HPDE6-E6E7 (cell line): ENCODE results near the gene SMKR1.
"Not testable (repeated sequence)": the region's sequence is repeated elsewhere in the genome, so short reads cannot be mapped to it uniquely, and the experiment has no call there.

ENCODE experiments used
- DNase-seq: peaks from one replicate; pipeline ENCODE4 v3.0.0; 2011; ENCODE audit warnings: missing footprints; ENCODE audit errors: extremely low spot score

SMKR1 gene

DNA sequence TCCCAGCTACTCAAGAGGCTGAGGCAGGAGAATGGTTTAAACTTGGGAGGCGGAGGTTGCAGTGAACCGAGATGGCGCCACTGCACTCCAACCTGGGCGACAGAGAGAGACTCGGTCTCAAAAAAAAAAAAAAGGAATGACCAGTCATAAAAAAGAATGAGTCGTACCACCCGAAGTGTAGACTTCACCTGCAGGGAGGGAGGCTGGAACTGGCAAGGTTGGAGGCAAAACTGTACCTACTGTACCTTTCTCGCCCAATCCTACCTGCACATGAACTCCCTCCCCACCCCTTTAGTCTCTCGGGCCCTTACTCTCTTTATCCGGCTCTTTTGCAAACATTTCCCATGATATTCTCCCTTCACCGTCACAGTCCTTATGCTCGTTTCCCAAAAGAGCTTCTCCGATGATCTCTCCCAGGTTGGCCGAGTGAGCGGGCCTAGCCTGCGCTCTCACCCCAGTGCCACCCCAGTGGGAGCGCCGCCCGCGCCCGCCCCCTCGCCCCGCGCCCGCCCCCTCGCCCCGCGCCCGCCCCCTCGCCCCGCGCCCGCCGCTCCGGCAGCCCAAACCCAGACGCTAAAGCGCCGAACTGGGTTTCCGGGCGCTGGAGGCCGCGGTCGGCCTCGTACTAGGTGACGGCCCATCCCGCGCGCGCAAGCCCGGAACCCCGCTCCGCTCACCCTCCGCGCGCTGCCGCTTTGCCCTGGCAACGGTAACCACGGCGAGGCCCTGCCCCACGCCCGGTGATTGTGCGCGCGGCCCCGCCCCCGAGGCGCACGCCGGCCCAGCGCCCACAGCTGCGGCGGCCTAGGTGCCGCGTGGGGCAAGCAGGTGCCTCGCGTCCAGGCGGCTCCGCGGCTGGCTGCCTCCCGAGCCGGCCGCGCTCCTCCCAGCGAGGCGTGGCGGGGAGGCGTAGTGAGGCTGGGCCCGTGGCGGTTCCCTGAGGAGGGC lies at the start of gene SMKR1:
Gene SMKR1 (plus strand): TSS at position 772 of the 948 bp plus-strand sequence. CDS start 294 bp downstream, outside the sequence.
- peak; percentile 69 for DNase-seq

DNA sequence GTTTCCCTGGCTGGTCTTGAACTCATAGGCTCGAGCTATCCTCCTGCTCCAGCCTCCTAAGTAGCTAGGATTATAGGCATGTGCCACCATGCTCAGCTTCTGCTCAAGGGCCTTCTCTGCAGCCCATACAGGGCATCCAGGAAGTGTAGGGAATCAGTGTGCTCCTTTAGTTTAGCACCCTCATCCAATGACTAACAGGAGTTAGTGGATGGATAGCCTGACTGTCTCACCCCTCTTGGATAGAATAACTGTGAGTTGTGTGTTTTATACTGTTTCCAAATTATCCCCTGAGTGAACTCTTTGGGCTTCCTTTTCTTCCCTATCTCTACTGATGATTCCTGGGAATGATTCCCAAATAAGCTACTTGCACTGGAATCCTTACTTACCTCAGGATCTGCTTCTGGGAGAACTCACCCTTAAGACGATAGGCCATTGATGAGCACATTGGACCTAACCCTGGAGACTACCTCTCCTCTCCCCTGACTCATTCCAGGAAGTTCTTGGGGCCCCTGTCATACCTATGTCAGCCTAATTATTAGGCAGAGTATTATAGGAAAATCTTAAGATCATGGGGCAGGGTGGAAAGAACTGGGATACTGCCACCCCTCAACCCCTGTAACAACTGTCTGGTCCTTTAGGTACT lies 49.6 kb upstream of the SMKR1 start:
- DNase-seq = peak; percentile 62

DNA sequence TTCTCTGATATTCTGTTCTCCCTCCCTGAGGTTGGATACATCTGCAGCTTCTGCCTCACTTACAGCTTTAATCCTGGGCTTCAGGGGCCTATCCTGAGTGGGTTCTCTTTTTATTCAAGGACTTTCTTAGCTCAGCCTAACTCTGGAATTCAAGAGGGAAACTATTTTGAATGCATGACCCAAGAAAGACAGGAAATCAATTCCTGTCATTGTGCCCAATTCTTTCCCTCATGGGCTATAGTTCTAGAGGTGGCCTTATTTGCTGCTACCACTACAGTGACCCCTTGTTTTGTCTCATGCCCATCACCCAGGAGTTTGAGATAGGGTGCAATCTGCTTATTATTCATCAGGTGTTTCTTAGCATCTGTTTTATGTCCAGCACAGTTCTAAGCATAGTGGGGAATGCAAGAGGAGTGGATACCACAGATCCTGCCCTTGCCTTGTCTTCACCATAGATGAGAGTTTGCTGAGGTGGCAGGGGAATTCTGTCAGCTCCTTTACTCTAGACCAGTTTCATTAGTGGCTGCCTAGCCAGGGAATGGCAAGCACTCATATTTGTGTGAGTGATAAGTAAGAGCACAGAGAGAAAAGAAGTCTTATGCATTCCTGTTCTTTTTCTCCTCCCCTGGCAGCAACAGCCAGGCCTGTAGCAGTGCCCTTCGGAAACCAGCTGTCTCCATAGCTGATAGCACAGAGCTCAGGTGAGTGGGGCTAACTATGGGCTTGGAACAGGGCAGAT lies 48.7 kb upstream of the SMKR1 start:
- DNase-seq = no peak

DNA sequence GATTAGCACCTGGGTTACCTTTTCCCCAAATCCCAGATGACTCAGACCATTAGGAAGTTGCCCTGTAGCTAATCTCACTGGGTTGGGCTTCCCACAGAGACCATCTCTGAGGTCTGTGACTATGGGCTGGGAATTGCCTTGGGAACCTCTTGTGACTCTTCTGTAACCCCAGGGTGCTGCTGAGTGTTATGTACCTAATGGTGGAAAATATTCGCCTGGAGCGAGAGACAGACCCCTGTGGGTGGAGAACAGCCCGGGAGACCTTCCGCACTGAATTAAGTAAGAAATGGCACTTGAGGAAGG lies 48.1 kb upstream of the SMKR1 start:
- DNase-seq = no peak

DNA sequence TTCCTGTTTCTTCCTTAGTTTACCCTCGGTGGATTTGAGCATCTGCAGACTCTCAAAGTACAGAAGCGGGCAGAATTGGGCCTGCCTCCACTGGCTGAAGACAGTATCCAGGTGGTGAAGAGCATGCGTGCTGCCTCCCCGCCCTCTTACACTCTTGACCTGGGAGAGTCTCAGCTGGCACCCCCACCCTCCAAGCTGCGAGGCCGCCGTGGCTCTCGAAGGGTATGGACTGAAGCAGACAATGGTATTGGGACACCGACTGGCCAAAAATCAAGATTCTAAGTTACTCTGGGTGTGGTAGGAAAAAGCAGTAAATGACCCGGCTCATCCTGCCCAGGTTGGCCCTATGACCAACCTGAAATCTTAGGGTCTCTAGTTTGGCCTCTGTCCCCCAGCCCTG lies 45.9 kb upstream of the SMKR1 start:
- DNase-seq = no peak

DNA sequence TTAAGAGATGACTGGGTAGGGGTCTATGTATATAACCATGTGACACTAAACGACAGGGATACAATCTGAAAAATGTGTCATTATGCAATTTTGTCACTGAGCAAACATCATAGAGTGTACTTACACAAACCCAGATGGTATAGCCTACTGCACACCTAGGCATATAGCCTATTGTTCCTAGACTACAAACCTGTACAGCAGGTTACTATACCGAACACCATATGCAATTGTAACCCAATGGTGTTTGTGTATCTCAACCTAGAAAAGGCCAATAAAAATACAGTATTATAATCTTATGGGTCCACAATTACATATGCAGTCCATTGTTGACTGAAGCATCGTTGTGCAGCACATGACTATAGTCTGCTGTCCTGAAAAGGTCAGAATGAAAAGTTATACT lies 45.2 kb upstream of the SMKR1 start:
- no peak for DNase-seq

DNA sequence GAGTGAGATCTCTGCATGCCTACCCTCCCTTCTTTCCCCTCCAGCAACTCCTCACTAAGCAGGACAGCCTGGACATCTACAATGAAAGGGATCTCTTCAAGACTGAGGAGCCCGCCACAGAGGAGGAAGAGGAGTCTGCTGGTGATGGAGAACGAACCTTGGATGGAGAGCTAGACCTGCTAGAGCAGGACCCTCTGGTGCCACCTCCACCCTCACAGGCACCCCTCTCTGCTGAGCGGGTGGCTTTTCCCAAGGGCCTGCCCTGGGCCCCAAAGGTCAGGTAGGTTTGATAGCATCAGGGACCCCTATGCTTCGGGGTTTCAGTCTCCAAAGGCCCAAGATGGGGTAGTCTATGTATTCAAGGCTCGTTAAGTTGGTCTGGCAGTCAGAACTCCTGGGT lies 44.2 kb upstream of the SMKR1 start:
- DNase-seq = no peak

DNA sequence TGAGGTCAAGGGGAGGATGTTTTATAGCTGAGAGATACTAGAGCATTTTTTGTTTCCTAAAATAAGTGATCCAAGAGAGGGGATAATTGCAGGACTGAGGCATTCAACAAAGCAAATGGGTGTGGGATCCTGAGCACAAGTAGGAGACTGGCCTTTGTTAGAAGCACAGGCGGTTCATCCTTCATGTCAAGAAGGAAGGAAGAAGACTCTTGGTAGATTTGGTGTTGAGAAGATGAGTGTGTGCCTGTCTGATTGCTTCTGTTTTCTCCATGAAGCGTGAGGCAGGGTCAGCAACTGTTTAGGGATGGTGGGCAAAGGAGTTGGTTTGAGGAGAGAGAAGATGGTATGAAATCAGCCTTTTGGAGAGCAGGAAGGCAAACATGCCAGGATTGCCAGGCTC lies 40.5 kb upstream of the SMKR1 start:
- DNase-seq = no peak

DNA sequence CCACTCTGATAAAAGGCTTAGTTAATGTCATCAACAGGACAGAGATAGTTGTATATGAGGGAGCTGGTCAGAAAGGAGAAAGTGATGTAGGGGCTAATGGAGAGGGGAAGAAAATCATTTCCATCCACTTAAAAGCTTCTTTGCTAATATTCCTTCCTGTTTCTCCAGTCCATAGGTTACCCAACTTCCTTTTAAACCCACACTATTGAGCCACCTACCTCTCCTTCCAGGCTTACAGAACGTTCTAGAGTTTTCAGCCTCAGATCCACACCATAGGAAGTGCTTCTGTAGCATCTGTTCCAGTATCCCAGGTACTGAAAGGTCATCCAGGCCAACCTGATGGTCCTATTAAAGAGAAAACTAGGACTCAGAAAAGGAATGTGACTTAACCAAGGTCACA lies 39.9 kb upstream of the SMKR1 start:
- DNase-seq = no peak

DNA sequence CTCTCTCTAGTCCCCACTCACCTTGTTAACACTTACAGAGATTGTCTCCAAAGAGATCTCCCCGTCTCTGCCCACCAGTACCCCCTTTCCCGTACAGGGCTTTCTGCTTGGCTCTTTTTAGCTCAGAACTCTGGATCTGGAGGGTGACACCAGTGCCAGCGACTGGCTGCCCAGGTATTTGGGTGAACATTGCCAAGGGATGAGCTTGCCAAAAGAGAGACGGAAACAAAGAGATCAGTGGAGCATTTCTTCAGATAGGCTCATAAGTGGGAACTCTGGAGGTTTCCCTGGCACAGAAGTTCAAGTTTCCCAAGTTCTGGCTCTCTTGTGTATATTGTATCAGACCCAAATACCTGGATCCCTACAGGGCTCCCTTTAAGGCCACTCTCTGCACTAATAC lies 38.1 kb upstream of the SMKR1 start:
- DNase-seq = no peak

DNA sequence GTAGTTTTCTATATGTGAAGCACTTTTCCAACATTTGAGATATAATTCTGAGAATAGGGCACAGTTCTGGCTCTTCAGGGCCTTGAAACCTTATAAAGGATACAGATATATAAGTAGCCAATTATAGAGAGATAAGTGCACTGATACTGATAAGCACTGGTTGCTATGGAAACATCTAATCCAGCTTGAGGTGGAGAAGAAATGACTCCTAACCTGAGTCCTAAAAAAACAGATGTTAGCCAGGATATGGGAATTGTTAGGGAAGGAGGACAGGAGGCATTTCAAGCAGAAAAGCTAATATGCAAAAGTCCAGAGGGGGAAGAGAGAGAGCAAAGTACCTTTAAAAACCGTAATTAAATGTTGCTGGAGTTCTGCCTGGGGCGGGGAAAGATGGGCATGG lies 37.3 kb upstream of the SMKR1 start:
- DNase-seq = no peak

DNA sequence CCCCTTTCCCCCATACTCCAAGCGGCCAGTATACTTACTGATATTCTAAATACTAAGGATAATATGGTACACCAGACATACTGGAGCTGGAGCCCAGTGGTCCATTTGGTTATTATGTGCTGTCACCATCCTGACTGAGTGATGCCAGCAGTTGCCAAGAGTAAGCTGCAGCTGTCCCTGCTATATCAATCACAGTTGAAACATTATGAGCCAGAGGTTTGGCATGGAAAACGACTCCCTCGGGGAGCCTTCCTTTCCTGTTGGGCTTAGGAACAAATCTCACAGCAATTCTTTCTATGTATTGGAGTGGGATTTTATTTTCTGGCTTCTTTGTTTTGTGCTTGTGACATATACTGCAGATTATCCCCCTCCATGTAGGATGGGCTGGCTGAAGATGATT lies 35.5 kb upstream of the SMKR1 start:
- DNase-seq = no peak

DNA sequence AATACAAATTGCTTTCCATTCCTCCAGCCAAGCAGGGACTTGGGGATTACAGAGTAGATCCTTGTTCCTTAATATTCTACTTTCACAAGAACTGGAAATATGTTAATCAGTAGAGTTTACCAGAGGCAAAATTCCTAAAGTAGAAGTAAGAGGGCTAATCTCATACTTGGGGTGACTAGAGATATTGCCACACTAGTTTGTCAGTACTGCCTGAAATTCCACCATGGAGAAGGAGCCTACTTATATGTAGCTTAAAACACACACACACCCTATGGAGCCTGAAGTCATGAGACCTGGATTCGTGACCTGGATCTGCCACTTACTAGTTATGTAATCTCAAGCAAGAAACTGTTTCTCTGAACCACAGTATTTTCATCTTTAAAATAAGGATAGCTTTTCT lies 34.2 kb upstream of the SMKR1 start:
- no peak for DNase-seq

DNA sequence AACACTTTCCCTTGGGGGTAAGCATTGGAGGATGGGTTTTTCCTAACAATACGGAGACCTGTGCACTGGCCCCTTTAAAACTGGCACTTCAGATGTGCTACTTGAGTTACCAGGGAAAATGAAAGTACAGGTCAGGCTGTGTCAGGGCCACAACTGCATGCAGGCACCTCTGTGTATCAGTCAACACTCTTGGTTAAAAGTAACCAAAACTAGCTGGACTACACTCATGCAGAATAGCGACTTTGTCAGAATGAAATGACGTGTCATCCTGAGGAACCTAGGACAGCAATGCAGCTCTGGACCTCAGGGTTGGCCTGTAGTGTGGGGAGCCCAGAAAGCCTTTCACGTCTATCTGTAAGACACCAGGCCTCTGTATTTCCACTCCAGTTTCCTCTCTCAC lies 33.8 kb upstream of the SMKR1 start:
- DNase-seq = no peak

DNA sequence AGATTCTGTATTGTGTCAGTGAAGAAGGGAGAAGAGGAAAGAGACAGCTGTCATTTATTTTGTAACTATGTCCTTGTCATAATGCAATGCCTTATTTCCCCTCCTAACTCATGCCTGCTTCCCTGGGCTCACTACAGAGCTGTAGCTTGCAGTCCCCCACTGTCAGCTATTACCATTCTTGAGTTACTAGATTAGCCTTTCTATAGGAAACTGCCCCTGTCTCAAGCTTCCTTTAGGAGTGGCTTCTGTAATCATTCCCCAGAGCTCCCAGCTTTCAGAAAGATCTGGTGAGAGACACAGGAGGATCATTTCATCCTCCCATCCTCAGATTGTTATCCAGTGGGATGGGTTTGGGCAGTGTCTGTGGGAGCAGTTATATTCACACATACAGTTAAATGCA lies 32.4 kb upstream of the SMKR1 start:
- no peak for DNase-seq

DNA sequence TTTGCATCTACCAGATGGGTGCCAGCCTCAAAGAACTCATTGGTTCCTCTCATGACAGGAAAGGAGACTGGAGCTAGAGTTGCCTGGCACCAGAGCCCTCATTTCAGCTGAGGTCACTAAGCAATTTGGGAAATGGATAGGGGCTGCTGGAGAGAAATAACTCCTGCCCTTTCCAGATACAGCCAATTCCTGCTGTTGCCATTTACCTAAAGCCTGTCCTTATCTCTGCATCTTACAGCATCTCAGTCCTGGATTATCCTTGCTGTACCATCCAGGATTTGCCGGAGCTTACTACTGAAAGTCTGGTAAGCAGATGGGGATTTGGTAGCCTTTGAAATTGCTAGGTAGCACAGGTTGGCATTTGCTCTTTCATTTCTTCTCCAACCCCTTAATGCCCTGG lies 31.9 kb upstream of the SMKR1 start:
- DNase-seq = no peak

DNA sequence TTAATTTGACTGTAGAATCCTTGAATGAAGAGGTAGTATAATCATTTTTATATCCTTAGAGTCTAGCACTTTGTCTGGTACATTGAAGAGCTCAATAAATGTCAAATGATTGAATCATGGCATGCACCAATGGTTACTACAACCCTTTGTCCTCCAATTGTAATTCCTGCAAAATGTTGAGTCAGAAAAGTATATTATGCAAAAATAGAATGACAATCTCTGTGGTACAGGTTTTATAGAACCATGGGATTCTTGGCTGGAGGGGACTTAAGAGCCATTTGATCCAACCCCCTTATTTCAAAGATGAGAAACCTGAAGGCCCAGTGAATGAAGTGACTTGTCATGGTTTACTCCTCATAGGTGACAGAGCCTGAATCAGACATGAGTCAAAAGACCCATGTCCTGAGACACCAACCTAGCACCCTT lies 30.9 kb upstream of the SMKR1 start:
- no peak for DNase-seq

DNA sequence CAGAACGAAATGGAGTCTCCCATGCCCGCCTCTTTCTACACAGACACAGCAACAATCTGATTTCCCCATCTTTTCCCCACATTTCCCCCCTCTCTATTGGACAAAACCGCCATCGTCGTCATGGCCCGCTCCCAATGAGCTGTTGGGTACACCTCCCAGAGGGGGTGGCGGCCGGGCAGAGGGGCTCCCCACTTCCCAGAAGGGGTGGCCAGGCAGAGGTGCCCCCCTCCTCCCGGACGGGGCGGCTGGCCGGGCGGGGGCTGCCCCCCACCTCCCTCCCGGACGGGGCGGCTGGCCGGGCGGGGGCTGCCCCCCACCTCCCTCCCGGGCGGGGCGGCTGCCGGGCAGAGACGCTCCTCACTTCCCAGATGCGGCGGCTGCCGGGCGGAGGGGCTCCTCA lies 26.4 kb upstream of the SMKR1 start:
- not testable (repeated sequence) for DNase-seq

DNA sequence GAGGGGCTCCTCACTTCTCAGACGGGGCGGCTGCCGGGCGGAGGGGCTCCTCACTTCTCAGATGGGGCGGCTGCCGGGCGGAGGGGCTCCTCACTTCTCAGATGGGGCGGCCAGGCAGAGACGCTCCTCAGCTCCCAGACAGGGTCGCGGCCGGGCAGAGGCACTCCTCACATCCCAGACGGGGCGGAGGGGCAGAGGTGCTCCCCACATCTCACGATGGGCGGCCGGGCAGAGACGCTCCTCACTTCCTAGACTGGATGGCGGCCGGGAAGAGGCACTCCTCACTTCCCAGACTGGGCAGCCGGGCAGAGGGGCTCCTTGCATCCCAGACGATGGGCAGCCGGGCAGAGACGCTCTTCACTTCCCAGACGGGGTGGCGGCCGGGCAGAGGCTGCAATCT lies 25.9 kb upstream of the SMKR1 start:
- DNase-seq = not testable (repeated sequence)

DNA sequence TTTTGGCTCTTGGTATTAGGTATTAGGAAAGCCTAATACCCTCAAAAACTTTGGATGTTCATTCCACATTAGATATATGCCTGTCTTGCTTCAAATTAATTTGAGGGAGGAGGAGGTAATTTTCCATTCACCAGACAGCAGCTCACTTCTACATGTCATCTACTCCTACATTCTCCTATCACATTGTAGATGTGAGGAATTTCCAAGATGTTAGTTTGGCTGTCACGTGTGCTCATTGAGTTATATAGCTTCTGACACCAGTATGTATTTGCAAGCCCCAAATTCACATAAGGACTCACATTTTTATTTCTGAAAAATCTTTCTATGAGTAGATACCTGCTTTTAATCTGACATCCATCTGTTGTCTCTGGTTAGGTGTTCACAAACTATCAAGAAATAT lies 22.5 kb upstream of the SMKR1 start:
- no peak for DNase-seq

DNA sequence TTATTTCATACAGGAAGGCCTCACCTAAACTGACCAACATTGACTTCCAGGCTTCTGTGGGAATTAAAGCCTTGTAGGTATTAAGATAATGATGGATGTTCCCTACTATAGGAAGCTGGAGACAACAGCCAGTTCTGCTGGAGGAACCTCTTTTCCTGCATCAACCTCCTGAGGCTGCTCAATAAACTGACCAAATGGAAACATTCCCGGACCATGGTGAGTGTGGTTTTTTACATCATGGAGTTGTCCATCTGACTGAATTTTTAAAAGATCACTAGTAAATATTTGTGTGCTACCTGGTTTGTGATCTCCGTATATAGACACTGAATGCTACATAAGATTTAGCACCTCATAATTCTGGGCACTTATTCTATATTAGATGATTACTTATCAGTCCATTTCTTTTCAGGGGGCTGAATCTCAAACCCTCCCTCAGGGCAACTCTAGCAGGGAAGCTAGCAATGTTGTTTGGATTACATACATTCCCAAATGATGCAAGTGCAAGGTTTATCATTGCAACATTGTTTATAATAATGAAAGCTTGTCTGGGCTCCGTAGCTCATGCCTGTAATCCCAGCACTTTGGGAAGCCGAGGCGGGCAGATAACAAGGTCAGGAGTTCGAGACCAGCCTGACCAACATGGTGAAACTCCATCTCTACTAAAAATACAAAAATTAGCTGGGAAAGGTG lies 21.5 kb upstream of the SMKR1 start:
- DNase-seq = no peak

DNA sequence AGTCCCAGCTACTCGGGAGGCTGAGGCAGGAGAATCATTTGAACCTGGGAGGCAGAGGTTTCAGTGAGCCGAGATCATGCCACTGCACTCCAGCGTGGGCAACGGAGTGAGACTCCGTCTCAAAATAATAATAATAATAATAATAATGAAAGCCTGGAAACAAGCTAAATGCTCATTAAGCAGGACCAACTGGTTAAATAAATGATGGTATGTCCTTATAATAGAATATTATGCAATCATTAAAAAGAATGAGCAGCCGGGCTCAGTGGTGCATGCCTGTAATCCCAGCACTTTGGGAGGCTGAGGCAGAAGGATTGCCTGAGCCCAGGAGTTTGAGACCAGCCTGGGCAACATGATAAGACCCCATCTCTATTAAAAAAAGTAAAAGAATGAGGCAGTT lies 21.0 kb upstream of the SMKR1 start:
- DNase-seq = not testable (repeated sequence)
